T-helper 1 cell (primary cell): Measurements from ENCODE around the gene PJA1.

Experiments
- DNase-seq, 5 donors: peaks; one replicate each; pipeline ENCODE4 v3.0.0-alpha.2; 2012 to 2020

The PJA1 gene

DNA sequence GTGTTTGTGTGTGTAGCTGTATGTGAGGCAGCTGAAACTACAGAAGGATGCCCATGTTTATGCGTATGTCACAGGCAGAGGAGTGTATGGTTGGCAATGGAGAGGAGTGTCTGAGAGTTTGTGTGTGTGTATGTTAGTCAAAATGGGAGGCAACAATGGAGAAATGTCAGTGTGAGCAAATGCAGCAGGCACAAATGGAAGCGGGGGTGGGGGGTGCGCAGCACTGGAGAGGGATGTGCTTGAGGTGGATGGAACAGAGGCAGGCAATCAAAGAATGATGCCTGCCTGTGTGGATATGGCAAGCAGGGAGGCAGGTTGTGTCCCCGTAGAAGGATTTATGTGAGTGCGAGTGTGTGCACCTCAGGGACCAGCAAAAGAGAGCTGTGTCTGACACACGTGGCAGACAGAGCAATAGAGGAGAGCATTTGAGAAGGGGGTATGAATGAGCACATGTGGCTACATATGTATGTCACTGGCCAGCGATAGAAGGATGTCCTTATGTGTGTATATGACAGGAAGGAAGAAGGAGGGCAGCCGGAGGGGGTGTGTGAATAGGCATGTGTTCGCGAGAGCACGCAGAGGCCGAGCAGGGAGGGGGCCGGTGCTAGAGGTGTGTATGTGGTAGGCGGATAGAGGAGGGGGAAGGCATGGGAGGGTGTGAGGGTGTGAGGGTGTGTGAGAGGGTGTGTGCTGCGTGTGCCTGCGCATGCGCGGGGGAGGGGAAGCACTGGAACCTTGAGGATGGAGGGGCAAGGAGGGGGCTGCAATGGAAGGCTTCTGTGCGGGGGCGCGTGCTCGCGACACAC lies 1.1 kb downstream of the PJA1 start:
- peak; percentile 32 to 75 (median 45) for DNase-seq

DNA sequence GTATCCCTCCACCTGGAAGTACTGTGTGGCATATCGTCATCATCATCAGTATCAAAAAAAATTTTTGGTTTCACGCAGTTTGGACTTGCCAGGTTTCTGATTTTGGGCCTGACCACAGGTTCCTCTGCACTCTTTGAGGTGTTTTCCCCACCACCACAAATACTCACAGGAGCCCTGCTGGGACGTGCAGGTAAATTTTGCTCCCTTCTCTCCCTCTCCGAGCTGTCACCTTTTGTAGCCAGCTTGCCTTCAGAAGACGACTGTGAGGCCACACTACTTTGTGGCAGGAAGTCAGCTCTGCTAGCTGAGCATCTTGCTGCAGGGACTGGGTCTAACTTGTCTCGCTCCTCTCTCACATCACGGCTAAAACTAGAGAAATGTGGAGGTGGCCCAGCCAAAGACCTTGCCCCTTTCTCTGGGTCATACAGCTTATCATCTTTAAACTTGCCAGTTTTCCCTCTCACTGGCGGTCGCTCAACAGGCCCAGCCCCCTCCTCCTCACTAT lies 2.8 kb downstream of the PJA1 start:
- DNase-seq, result no peak

DNA sequence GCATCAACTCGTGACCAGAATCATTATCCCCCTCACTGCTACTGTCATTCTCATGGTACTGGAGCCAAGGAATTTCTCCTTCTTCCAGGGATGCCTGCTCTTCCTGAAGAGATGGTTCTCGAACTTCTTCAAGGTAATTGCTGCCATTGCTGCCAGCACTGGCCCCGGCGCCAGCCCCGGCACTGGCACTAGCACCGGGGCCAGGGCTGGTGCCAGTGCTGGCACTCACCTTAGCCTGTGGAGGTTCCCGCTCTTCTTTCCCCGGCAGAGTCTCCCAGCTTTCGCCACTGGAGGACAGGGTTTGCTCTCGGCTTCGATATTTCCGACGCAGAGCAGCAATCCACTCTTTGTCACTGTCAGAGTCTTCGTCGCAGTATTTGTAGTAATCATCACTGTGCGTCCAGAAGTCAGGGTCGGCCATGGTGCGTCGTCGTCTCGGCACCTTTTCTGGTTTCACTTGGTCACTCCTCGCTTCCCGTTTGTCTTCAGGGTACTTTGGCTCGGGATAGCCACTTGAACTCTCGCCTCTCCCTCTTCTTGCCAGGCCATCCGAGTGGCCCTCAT lies 3.4 kb downstream of the PJA1 start:
- DNase-seq, result no peak

DNA sequence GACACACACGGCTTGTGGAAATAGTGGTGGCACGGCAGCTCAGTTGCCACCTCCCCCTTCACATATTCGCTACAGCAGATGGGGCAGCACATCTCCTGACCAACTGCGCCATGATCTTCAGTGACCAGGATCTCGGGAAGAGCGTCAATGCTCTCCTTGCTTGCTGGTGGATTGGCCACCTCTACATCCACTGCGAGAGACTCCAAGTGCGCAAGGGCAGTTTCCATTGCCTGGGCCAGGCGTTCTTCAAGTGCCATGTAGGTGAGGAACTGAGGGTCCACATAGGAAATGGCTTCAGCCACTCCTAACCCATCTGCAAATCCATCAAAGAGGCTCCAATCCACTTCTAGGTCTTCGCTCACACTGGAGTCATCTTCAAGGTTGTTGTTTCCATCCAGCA lies 3.9 kb downstream of the PJA1 start:
- DNase-seq, result no peak

DNA sequence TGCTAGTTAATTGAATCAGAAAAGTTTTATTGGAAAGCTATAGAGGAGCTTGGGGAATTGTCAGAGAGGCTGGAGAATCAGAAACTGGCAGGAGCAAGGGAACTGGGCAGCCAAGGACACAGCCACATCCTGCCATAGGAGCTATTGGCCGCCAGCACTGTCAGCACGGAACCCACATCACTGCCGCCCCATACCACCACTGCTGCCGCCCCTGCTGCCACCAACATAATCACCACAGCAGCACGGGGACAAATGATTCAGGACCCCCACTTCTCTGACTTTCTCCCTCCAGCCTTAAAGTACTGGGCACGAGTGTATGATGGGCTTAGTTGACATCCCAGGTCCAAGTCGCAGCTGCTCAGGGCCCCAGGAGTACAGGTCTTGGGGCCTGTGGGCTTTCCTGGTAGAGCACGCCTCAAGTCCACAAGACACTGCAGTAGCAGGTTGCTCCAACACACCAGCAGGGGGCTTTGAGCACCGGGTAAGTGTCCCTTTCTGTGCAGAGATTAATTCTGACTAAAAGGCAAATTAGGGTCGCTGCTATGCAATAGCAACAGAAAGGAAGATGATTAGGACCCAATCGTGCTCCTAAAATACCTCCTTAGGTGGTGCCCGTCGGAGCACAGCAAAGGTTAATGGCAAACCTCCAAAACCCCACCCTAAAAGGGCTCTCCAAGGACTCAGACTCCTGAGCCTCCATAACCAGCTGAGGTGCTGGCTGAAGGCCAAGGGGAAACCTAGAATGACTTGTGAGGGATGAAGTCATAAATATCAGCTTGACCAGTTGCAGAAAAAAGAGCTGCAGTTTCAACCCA lies 6.9 kb downstream of the PJA1 start:
- DNase-seq, result peak in 3 of 5 donors; percentile 4 to 20 (median 6)

DNA sequence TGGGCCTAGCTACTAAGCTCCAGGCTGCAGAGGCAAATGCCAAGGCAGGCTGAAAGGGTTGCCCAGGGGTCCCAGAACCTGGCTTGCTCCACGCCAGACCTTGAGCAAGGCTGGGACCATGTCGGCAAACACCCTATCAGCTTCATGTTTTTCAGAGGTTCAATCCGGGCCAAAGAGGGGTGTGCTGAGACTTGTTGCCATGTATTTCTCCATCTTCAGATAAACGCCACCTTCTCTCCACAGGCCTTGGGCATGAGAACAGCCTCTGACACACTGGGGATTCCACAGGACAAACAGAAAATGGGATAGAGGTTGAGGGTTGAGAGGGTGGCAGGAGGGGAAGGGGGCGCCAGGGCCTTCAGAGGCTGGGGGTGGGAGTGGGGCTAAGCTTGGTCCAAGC lies 8.6 kb downstream of the PJA1 start:
- no peak for DNase-seq

DNA sequence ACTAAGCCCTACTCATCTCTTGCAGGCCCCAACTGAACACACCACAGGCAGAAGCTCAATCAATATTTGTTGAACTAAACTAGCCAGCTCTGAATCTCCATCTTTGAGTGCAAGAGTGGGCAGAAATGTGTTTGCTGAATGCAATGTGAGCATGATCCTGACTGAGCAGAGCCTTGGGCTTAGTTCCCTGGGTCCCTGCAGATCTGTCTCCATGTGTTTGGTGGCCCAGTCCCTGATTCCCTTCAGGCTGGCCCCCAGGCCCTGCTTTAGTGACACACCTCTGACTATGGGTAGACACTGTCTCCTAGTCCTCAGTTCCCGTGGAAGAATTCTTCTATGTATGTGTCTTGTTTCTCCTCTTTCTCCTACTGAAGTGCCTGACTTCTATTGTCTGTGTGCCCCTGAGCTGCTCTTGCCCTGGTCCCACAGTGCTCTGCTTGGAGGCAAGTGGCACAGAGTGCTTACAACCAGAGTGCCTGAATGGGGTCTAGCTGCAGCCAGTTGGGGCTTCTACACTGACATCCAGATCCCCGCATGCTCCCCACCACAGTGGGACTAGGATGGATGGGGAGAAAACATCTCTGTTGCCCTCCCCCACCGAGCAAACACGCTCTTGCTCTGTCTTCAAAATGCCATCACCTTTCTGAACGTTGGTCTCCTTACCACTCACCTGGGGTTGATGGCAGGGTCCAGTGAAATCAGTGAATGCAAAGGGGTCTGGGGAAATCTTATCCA lies 9.3 kb downstream of the PJA1 start:
- DNase-seq, result no peak

DNA sequence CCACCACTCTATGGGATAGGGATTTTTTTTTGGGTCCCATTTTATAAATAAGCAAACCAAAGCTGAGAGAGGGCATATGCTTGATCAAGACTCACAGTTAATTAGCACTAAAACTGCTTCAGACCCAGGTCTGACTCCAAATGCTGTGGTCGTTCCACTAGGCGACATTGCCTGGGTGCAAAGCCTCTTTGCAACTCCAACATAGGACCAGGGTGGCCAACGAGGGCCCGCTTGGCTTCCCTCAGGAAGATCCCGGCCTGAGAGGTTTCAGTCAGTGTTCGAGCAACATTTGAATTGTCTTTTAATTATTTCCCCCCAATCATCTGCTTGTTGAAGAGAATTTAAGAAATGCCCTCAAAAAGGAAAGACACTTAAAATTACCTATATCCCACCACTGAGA lies 11.2 kb downstream of the PJA1 start:
- DNase-seq, result no peak

DNA sequence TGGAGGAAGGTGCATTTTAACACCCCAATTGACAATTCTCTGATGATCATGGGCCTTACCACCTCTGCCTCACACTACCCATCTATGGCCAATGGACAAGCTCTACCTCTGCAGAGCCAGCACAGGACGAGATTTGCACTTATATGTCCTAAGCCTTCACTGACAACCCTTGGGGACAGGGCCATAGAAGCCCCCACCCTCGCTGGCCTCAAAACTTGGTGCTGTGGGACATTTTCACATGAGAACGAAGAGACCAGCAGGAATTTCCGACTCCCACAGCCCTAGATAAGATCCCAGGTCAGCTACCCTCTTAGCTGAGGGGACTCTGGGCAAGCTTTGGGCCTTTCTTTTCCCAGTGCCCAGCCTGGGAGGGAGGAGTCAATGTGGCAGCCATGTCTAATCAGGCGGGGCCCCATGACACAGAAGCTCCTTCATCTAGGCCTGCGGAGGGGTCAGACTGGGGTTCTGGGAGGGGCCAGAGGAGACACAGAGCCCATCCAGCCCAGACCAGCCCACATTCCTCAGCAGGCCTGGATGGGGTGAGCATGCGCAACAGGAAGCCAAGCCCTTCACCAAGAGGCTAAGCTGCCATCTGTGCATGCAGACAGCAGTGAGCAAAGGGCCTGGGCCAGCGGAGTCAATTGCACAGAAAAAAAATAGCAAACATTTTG lies 12.1 kb downstream of the PJA1 start:
- DNase-seq, result no peak

DNA sequence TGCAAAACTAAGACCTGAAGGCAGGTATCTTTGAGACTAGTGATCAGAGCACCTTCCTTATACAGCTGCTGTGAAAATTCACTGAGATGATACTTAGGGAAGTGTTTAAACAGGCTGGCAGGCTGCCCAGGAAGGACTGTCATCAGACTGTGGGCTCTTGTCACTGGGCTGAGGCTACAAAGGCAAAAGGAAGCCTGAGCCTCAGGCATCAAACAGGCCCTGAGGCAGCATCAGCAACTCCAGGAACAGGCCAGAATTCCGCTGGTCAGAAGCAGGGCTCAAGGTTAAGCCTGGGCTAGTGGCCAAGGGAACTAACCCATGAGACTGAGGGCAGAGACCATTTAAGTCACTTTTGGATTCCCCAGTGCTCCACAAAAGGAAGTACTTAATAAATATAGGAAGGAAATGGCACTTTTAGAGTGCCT lies 12.8 kb downstream of the PJA1 start:
- DNase-seq, result no peak

DNA sequence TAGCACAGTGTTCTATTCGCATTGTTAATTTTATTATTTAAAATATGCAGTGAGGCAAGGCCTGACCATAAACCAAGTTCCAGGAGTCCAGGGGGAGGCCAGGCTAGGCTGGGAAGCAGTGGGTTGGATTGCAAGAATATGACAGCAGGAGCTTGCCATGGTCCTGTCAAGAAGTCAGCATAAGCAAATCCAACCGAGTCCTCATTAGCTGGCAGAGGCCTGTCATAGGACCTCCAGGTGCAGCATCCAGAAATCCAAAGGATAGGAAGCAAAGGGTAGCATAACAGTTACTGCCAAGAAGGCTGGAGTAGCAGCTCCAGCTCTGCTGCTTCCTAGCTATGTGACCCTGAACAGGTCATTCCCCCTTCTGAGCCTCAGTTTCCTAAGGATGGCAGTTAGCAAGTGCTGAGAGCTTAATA lies 13.4 kb downstream of the PJA1 start:
- no peak for DNase-seq

DNA sequence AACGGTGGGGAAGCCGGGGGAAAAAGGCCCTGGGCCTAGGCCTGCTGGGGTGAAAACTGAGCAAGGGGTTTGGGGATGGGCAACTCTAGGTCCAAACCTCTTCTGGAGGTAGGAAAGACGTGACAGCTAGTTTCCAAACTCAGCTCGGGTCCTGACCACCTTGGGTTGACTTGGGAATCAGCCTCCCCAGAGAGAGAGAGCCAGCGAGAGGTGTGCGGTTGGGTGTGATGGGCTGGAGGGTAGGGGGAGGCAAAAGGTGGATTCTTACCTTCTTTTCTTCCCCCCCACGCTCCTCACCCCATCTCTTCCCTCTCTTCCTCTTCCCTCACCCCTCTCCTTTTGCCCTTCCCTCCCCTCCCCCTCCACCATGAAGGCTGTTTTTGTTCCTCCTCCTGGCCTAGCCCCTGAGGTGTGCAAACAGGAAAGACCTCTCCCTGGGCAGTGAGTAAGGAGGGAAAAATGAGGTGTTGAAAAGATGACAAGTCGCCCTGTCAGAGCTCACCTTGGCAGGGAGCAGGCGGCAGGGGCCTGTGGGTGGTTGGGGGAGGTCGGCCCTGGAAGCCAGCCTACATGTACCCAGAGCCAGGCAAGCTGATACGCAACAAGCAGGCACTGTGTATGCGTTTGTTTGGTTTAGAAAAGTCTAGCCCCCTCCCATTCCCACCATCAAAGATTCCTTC lies 14.8 kb downstream of the PJA1 start:
- no peak for DNase-seq

DNA sequence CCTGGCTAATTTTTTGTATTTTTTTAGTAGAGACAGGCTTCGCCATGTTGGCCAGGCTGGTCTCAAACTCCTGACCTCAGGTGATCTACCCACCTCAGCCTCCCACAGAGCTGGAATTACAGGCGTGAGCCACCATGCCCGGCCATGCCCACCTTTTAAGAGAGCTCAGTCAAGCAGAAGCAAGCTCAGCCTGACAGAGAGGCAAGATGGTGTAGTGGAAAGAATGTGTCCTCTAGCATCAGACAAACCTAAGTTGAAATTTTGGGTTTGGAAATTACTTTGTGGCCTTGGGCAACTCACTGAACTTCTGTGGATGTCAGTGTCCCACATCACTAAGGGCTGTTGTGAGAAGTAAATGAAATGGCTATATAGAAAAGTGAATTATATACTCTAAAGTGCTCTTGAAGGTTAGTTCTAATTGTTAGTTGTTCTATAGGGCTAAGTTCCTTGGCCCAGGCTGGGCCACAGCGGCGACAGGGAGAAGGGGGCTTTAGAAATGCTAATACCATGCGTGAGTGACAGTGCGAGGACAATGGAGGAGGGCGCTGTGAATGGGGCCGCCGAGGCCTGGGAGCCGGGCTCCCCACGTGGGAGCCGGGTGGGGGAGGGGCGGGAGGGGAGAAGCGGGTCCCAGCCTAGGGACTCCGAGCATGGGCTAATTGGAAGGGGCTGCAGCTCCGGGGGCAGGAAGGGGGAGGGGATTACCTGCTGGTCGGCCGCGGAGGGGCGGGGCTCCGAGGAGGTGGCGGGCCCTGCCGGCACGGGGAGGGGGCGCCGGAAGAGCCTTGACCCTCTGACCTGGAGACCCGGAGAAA lies 15.6 kb downstream of the PJA1 start:
- no peak for DNase-seq

DNA sequence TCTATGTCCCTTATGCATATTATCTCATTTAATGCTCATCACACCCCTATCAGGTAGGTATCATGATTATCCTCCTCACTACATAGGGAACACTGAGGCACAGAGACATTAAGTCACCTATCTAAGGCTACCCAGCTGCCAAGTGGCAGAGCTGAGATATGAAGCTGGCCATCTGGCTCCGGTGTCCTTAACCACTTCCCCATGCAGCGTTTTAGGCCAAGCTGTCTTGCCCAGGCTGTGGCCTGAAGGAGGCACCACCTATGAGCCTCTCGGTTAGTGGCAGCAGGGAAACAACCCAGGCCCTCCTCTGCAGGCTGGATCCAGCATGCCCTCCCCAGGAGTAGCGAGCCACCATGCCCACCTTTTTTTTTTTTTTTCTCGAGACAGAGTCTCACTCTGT lies 16.3 kb downstream of the PJA1 start:
- no peak for DNase-seq

DNA sequence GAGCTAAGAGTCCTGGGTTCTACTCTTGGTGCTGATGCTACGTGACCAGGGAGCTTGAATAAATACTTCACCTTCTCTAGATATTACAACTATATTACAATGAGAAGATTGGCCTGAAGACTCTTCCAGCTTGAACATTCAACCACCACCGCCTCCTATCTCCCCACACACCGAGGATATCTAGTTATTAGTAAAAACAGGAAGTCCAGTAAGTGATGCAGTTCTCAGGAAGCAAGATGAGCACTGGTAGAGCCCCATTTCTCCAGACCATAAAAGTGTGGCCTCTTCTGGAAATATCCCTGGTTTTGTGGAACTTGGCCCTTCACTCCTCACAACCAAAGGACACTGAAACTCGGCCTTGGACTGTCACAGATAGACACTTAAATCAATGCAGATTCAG lies 18.5 kb downstream of the PJA1 start:
- no peak for DNase-seq

DNA sequence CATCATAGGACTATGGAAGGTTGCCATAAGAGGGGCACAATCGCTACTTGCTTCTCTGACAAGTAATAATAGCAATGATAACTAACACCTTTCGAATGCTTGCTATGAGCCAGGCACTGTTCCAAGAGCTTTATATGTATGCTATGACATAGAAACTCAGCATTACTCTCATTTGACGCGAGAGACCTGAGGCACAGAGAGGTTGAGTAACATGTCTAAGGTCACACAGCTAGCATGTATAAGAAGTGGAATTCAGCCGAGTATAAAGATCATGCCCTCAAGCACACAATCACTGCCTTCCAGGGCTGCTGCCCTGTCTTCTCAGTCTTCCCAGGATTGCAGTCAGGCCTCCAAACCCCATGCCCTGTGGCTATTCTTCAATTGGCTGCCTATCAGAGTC lies 19.5 kb downstream of the PJA1 start:
- DNase-seq, result no peak

DNA sequence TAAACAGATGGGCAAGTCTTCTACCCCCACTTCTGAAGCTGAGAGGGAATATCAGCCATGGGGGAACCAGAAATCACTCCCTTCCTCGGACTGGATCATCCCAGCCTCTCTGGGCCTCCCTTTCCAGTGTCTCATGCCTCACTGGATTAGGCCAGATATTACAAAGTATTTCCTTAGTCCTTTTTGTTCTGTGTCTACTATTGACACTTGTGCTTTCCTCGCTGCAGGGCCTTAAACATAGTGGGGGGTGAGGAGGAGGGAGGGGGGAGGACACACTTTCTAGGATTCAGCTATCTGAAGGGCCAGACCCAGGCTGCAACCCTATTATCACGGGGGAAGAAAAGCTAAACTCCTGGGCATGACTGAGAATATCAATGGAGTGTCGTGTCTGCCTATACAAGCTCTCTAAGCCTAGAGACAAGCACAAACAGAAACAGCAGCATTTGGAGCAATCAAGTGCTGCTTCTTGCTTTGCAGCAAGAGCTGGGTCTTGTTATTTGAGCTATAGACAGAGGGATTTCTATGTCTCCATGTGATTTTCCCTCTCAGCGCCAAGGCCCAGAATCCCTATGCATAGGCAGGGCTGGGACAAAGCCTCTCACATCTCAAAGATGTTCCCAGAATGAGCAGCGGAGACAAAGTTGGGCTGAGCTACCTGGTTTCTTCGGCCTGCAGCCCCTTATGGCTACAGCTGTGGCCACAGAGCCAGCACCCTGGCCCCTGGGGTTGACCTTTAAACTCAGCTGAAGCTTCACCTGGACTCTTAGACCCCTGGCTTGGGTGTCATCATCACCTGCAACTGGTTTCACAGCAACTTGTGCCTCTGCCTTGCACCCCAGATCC lies 20.2 kb downstream of the PJA1 start:
- no peak for DNase-seq

DNA sequence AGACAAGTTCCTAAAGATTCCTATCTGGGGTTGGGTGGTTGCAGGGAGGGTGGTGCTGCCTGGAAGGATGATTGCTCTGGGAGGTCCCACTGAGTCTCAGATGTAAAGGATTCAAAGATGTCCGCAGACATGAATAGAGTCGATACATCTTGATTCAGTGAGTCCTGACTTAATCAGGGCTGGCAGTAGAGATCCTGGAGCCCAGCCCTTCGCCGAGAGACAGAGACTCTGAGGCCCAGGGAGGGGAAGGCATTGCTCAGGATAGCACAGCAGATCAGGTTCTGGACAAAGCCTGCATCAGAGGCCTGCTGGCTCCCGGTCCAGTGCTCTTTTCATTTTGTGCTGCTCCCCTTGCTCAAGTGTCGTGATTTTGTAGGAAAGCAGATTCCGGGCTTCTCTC lies 21.7 kb downstream of the PJA1 start:
- no peak for DNase-seq

DNA sequence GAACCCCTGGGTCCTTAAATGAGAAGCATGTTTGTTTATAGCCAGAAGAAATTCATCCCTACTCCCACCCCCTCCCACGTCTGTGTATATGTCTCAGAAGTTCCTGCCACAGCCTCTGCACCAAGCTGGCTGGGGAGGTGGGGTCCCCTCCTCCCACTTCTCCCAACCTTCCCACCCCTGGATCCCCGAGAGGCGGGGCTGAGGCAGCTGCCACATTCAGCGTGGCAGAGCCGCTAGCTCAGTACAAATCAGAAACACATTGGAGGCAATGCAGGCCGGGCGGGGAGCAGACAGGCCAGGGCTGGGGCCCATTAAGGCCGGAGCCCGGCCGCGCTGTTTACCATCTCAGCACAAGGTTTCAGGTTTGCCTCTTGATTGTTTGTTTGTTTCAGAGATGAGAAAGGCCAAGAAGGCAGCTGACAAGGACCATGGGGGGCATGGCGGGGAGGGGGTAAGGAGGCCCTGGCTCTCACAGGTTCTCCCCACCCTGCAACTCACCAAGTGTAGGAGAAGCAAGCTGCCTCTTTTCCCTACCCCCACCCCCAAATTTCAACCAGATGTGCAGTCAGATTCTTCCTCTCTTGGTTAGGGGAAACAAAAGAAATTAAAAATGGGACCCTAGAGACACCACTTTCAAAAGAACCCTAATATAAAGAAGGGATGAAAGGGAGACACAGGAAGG lies 22.3 kb downstream of the PJA1 start:
- DNase-seq, result no peak
